Epithelial cell of proximal tubule (primary cell): ENCODE results near the gene DUSP2. TPM values are rescaled to one million over a fixed set of nuclear protein-coding genes. Genes with fewer than 3 reads are reported as not detected.

ENCODE experiments used
- DNase-seq: peaks from one replicate; pipeline ENCODE4 v3.0.0-alpha.2; 2011; ENCODE audit warnings: low read depth
- H3K4me3 ChIP-seq: 2 replicates; pipeline ENCODE4 v1.5.1; 2011; ENCODE audit warnings: low read depth, mild to moderate bottlenecking, low read length
- total RNA-seq: library from RNA; depleted of rRNA; stranded (reverse); fragments of >200 nt; gene quantifications from 2 replicates; pipeline ENCODE4 v1.2.3, GENCODE V29; 2015
- TF ChIP-seq, protein P1 (sequence below): conservative IDR thresholded peaks from 2 replicates; pipeline ENCODE4 v1.5.1; 2012; ENCODE audit warnings: low read depth, mild to moderate bottlenecking, low read length

The DUSP2 gene
- total RNA-seq, 1 donor from 2014 or later: 5.4 TPM

DNA sequence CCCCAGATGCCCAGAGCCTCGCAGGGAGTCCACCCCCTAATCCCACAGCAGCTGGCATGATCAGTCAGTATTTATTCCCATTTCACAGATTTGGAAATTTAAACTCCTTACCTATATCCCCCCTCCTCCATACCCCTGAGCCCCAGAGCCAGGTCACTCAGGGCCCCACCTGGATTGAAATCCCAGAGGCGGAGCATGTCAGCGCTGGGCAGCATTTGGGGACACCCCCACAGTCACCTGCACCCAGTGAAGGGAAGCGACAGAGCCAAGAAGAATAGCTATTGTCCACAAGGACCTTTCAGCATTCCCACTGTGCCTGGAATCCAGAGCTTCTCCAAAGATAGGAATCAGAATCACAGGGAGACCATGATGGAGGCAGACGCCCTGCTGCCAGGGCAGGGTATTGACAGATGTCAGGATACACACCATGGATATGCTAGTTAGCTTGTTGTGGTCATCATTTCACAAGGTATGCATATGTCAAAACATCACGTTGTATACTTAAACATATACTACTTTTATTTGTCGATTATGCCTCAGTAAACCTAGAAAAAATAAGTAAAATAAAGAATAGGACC is 6.0 kb downstream of the DUSP2 start:
- DNase-seq: no peak
- TF ChIP-seq, protein P1, sequence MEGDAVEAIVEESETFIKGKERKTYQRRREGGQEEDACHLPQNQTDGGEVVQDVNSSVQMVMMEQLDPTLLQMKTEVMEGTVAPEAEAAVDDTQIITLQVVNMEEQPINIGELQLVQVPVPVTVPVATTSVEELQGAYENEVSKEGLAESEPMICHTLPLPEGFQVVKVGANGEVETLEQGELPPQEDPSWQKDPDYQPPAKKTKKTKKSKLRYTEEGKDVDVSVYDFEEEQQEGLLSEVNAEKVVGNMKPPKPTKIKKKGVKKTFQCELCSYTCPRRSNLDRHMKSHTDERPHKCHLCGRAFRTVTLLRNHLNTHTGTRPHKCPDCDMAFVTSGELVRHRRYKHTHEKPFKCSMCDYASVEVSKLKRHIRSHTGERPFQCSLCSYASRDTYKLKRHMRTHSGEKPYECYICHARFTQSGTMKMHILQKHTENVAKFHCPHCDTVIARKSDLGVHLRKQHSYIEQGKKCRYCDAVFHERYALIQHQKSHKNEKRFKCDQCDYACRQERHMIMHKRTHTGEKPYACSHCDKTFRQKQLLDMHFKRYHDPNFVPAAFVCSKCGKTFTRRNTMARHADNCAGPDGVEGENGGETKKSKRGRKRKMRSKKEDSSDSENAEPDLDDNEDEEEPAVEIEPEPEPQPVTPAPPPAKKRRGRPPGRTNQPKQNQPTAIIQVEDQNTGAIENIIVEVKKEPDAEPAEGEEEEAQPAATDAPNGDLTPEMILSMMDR: no peak
- H3K4me3 ChIP-seq: no peak overlapping the region

DNA sequence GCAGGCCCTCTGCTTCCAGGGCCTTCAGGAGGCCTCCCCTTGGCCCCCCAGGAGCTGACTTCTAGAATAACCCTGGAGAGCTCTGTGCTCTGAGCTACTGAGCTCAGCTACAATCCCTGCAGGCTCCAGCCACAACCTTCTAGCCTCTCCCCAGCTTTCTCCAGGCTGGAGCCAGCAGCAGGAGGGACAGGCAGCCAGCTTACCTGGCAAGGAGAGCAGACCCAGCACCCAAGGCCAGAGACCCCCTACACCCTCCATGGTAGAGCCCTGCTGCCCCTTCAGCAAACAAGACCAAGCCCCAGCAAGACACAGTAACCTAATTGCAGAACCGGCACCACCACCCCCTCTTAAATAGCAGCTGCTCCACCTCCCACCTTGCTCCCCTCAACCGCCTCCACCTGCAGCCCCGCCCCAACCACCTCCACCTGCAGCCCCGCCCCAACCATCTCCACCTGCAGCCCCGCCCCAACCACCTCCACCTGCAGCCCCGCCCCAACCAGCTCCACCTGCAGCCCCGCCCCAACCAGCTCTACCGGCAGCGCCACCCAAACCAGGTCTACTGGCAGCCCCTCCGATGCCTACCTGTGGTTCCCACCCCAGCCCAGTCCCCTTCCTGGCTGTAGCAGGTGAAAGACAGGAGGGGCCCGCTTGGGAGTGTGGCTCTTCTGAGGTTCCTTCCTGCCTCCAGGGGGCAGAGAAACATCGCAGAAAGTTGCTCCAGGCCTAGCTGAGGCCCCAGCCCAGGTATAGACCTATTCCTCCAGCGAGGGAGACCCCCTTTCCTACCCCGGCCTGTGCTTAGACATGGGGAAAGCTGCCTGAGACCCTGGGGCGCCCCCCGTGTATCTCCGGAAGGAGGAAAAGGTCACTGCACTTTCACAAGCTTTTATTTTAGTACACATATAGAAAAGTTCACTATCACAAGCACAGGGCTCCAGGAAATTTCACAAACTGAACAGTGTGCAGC is 6.8 kb downstream of the DUSP2 start, which contains the start of gene ASTL:
Gene ASTL, minus strand, starts transcription at position 324 of the 967 bp plus-strand sequence. Its CDS starts 66 bp downstream, at position 258.
- TF ChIP-seq, protein P1: peak; percentile 66
- H3K4me3 ChIP-seq: no peak within 1 kb of the TSS
- no peak for DNase-seq

DNA sequence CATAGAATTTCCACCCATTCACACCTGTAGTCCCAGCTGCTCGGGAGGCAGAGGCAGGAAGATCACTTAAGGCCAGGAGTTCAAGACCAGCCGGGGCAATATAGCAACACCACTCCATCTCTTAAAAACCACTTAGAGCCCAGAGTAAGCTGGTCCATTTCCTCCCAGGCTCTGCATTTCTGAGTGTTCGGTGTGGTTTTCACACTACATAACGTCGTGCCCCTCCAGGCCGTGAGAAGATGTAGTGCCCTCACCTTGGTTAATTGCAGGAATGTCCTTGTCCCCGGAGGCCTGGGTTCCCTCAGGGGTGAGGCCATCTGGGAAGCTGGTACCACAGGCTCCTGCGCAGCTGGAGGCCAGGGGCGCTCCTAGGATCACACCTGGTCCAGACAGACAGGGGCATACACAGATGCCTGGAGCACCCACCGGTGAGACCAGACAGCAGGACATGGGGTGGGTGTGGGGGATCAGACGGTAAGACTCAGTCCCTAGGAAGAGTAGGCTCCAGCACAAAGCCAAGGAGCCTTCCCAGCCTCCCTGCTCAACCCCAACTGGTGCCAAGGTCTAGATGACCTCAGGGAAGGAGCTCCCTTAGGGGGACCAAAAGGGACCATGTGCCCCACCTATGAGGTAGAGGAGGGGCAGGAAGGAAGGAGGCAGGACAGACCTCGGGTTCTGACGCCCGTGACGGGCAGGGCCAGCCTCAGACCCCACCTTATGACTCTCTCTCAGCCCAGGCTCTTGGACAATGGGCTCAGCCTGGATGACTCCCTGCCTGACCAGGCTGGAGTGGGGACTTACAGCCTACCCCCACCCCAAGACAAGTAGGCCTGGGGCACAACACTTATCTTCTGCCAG is 7.7 kb downstream of the DUSP2 start:
- H3K4me3 ChIP-seq: no peak overlapping the region
- TF ChIP-seq, protein P1: no peak
- DNase-seq: no peak

DNA sequence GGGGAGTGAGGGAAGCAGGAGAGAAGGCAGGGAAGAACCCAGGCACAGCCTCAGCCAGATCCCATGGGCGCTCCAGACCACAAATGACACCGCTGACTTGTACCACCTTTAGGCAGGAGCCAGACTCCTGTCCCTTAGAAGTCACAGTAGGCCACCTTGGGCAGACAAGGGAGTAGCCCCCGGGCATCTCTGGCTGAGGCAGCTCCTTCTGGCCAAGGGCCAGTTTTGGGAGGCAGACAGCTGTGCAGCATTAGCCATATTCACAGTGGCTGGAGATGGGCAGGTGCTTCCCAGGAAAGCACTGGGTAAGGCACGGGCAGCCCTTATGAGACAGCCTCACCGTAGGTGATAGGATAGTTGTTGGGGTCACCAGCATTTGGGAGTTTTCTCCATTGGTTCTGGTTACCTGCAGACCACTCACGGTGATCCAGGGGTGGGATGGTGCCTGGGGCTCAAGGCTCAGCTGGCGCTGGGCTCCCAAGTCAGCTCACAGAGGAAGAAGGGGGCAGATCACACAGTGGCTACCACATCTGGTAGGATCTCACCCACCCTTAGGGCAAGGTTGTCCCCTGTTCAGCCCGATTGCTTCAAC is 9.0 kb downstream of the DUSP2 start:
- no peak overlapping the region for H3K4me3 ChIP-seq
- DNase-seq: no peak
- TF ChIP-seq, protein P1: no peak

DNA sequence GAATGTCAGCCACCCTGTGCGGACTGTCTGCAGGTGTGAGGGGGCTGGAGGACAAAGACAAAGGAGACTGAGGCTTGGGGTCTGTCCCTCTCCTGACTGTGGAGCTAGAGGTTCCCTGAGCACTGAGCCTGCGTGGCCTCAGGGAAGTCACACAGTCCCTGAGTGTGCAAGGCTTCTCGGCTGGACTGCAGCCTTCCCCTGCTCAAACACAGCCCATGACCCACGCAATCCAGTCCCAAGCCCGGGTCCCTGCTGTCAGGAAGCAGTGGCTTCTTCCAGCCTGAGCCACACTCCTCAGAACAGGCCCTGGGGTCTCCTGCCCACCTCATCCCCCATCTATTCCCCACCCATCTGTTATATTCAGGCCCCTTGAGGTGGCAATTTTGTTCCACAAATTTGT is 9.6 kb downstream of the DUSP2 start:
- TF ChIP-seq, protein P1: no peak
- no peak for DNase-seq
- H3K4me3 ChIP-seq: no peak overlapping the region

DNA sequence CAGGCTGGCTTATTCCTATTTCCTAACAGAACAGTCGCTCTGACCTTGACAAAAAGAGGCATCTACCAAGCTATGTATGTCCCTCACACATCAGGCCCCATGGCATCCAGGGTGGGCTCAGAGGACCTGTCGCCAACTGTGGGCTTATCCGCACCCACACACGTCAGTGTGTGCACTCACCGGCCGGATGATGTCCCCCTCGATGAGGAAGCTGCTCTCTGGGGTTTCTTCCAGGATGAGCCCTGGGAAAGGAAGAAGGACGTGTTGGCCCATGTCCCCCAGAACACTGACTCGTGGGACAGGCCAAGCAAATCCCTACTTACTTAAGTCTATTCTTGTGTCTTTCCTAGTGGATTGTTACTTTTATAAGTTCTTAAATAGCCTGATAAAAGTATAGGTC is 10.1 kb downstream of the DUSP2 start:
- H3K4me3 ChIP-seq: no peak overlapping the region
- TF ChIP-seq, protein P1: no peak
- DNase-seq: no peak
